Stimulated activated naive CD4-positive, alpha-beta T cell treated with Interleukin-2 at 50 U/mL for 16 hours (primary cell): ENCODE measurements around the gene PDSS2.
"Not testable (repeated sequence)": the region's sequence is repeated elsewhere in the genome, so short reads cannot be mapped to it uniquely, and the experiment has no call there.

Experiments
- DNase-seq: peaks from one replicate; lab custom pipeline; 2025; lab: John Stamatoyannopoulos, UW

Gene PDSS2

DNA sequence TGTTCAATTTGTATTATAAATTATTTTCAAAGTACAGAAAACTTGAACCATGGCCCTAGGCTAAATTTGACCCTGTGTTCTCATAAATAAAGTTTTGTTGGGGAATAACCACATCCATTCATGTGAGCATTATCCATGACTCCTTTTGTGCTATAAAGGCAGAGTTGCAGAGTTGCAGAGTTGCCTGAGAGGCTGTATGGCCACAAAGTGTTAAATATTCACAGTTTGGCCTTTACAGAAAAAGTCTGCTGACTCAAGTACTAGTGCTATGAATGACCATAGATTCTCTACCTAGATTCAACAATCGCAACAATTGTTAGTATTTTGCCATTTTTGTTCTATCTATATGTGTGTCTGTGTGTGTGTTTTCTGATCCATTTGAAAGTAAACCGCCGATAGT lies 297.8 kb downstream of the PDSS2 start:
- no peak for DNase-seq

DNA sequence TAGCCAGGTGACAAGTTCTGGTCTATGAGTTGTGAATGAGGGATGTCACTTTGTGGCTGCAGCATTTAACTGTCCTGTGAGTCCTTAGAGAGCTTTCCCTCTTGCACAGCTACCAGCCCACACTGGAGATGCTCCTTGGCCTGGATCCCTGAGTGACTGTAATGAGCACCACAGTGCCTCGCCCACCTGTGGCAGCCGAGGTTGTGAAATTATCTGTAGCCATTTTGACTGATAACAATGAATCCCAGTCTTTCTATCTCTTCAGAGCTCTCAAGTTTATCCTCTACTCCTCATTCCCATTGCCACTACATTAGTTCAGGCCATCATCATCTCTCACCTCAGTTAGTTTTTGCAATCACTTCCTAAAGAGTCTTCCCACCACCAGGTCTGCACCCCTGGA lies 302.7 kb downstream of the PDSS2 start:
- no peak for DNase-seq

DNA sequence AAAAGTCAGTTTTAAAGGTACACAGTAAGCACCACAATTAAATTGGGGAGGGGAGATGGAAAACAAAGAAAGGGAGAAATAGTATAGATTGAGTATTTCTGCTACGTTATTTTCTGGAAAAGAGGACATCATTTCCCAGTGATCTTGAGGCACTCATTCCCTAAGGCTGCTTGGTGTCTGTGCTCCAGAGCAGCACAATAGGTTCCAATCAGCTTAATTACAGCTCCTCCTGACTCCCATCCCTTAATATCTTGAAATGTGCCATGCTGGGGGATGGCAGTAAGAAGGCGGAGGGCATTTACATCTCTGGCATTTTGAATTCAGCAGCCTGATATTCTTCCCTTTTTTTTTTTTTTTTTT lies 304.6 kb downstream of the PDSS2 start:
- DNase-seq: no peak

DNA sequence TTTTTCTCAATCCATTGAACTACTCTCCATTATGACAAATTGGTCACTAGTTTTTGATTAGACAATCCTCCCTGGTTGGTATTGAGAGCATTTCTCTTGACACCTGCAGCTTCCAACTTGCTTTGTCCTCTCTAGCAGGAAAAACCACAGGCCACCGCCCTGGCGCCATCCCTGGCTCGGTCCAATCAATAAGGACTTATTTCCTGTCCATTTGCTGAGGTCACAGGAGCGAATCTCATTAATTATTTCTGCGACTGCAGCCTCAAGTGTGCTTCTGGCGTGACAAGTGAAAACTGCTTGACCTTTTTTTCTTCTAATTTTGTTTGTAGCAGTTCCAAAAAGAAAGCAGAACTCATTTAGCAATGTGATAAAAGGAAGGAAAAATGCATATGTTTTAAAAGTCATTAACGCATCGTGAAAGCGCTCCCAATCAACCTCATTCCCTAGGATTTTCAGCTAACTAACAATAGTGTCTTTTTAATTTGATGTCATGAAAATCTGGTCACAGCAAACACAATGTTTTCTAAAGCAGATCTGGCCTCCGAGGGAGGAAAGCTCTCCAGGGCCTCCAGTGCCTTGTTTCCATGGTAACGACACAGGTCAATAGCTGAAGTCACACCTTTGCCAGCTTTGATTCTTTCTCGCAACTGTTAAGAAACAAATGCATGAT lies 305.1 kb downstream of the PDSS2 start:
- no peak for DNase-seq

DNA sequence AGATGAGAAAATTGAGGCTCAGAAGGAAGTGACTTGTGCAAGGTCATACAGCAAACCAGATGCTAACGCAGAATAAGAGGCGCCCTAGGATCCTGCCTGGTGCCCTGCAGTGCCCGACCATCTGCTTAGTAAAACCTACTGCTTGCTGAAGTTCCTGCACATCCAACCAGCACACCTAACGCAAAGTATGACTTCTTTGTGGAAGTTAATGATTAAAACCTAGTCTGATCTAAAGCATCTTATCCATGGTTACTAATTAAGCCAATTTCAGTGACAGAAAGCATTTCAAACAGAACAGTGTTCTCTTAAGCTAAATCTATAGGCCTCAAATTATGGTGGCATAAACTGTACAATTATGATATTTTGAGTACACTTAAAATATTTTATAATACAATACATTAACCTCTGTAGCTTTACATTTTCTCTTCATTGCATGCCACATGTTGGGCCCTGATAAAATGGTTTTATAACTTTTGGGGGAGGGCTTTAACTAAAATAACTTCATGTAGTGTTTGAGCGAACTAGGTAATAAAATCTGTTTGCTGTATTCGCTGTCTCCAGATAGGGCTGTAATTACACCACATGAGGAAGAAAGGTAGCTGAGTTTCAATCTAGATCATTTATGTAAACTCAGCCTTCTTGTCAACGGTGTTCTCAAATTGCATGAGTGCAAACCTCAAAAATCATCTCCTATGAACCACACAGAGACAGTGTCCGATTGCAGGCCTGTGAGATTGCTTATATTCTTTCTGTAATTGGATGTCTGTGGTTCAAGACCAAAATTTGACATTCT lies 306.5 kb downstream of the PDSS2 start:
- DNase-seq: no peak

DNA sequence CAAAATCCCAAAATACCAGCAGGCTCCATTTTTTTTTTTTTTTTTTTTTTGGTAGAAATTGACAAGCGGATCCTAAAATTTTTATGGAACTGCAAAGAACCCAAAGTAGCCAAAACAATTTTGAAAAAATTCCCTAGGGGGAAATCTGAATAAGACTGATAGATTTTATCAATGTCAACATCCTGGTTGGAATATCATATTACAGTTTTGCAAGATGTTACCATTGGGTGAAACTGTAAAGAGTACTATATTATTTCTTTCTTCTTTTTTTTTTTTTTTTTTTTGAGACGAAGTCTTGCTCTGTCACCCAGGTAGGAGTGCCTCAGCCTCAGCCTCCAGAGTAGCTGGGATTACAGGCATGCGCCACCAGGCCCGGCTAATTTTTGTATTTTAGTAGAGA lies 314.7 kb downstream of the PDSS2 start:
- no peak for DNase-seq

DNA sequence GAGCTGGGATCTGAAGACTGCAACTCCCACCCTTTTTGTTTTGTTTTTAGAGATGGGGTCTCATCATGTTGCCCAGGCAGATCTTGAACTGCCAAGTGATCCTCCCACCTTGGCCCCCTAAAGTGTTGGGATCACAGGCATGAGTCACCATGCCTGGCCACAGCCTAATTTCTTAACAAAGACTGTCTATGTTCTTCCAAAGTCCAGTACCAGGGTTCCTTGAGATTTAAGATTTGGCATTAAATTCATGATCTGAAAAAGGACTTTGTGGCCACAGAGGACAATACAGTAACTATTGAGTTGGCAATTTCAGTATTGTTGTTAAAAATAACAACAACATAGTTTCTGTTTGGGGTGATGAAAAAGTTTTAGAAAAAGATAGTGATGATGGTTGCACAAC lies 315.4 kb downstream of the PDSS2 start:
- no peak for DNase-seq

DNA sequence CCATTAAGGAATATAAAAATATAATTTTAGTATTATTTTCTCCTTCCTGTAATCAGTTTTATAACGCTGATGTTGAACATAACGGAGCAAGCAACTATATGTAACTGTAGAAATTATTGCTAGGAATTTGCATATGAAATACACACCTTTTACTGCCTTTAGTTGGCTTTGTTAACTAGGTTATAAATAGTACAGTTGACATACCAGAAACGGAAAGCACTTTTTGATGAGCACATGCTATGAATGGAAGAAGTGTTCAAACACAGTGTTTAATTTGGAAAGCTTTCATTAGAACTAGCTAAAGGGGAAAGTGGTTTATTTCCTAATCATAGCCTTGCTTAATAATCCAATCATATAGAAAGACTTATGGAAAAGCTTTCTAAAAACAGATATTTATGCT lies 318.8 kb downstream of the PDSS2 start:
- DNase-seq: no peak

DNA sequence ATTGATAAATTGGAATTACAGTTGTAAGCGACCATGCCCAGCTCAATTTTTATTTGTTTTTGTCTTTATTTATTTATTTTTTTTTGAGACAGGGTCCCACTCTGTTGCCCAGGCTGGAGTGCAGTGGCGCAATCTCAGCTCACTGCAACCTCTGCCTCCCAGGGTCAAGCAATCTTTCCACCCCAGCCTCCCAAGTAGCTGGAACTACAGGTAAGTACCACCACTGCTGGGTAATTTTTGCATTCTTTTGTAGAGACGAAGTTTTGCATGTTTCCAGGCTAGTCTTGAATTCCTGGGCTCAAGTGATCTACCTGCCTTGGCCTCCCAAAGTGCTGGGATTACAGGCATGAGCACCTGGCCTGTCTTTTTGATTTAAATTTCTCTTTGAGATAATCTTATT lies 323.0 kb downstream of the PDSS2 start:
- not testable (repeated sequence) for DNase-seq

DNA sequence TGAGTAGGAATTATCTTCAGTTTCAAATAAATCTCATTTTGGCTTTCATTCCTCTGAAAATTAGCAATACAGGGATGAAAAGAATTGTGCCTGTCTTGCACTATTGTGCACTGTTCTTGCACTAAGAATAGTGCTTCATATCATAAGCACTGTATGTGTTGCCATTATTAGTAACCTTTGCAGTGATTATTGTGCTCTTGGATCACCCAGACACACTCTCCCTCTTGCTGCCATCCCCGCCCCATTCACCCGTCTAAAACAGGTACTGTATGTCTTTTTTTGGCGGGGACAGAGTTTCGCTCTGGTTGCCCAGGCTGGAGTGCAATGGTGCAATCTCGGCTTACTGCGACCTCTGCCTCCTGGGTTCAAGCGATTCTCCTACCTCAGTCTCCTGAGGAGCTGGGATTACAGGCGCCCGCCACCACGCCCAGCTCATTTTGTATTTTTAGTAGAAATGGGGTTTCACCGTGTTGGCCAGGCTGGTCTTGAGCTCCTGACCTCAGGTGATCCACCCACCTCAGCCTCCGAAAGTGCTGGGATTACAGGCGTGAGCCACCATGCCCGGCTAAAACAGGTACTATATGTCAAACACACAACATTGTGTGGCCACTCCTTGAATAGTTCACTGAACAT lies 324.2 kb downstream of the PDSS2 start:
- not testable (repeated sequence) for DNase-seq

DNA sequence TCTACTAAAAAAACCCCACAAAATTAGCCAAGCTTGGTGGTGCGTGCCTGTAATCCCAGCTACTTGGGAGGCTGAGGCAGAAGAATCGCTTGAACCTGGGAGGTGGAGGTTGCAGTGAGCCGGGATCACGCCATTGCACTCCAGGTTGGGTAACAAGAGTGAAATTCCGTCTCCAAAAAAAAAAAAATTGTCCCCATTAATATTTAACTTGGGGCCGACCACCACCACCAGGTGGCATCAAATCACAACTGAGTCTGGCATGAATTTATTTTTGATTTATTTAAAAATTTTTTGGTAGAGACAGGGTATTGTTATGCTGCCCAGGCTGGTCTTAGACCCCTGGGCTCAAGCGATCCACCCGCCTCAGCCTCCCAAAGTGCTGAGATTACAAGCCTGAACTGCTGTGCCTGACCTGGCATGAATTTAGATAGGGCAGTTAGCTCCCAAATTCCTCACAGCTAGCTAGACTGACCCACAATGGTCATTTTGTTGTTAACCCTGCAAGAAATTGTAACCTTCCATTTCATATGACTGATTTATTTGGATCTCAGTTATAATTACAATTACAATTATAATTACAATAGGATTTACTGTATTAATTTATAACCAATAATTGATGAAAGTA lies 326.9 kb downstream of the PDSS2 start:
- DNase-seq: no peak

DNA sequence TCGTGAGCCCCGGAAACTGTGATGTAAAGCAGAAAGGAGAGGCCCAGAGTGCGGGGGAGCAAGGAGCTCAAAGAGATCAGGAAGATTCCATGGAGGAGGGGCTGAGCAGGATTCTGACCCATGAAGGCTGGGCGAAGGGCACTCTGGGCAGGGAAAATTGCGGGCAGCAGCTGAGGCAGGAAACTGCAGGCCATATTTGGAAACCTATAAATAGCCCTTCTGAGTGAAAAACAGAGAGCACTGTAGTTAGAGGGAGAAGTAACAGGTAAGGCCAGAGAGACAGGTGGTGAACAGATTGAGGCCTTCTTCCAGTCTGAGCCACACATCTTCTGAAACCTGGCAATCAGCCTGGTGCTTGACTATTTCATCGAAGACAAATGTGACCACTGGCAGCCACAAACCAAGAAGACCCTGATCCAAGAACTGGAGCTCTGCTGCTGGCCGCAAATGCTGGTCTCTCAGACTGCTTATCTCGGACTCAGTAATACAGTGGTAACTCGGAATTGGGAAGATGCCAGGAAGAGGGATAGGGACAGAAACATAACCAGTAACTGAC lies 329.9 kb downstream of the PDSS2 start:
- no peak for DNase-seq

DNA sequence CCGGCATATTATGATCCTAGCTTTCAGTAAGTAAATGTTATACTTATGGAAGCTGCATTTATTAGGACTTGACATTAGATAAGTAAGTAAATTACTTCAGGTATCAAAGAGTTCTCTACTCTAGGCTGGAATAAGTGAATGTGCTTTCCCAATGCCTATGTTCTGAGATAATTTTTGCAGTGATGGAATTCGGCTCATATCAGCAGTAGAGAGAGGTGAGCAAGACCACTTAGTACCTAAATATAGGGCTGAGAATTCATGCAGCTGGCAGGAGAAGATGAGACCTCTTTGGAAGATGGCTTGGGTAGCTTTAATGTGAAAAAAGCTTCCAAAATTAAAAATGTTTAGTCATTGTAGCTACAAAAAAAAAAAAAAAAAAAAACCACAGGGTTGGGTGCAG lies 330.8 kb downstream of the PDSS2 start:
- DNase-seq: no peak

DNA sequence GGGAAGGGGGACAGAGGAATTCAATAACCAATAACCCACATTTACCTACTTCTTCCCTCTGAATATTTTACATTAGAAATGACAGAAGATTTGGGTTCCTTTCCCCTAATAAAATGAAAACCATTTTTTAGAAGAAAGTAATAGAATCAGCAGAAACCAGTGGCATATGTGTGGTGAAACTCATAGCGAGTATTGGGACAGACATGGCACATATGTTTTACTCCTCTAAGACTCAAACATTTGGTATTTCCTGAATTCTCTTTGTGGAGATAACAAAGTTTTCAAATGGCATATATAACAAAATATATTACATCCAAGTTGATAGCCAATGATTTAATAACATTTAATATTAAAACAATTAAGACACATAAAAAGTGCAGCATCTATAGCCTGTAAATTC lies 331.2 kb downstream of the PDSS2 start:
- DNase-seq: no peak

DNA sequence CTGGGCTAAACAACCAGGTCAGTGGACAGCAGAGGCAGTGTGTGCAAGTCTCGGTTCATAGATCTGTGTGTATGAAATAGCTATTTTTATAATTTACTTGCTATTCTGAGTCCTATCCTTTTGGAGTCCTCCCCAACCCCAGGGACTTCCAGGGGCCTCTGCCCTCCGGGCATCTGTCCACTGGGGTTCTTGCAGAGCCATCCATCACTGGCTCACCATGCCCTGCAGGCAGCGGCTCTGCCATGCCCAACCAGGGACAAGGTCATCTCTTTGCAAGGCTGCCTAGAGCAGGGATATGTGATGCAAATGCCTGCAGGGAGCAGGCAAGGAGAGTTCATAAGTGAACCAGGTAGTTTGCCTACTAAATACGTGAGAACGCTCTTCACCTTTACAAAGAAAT lies 333.6 kb downstream of the PDSS2 start:
- DNase-seq: no peak

DNA sequence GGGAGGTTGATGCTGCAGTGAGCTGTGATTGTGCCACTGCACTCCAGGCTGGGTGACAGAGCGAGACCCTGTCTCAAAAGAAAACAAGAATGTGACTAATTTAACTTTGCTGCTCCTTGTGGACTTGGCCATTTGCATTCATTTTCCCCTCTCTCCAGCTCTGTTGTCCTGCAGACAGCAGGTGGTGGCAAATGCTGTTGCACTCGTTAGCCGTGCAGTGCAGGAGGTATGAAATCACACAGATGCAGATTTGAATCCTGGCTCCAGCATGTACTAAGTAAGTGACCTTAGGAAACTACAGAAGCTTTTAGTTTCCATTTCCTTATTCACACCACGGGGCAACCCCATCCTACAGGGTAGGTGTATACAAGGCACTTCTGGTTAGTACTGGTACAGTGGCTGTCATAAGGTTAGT lies 334.4 kb downstream of the PDSS2 start:
- no peak for DNase-seq

DNA sequence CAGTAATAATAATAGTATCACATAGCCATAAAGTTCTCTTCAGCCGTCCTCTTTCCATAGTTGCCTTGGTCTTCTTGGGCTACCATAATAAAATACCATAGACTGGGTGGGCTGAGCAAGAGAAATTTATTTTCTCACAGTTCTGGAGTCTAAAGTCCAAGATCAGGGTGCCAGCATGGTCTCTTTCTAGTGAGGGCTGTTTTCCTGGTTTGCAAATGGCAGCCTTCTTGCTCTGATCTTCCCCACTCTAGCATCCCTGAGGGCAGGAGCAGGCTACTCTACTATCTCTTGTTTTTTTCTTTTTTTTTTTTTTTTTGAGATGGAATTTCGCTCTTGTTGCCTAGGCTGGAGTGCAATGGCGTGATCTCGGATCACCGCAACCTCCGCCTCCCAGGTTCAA lies 335.9 kb downstream of the PDSS2 start:
- no peak for DNase-seq

DNA sequence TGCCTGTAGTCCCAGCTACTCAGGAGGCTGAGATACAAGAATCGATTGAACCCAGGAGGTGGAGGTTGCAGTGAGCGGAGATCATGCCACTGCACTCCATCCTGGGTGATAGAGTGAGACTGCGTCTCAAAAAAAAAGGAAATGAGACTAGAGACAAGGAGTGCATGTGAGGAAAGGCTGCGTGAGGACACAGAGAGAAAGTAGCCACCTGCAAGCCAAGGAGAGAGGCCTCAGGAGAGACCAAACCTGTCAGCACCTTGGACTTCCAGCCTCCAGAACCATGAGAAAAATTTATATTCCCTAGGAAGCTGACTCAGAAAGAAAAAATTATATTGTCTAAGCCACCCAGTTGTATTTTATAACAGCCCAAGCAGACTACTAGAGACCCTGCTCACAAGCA lies 336.6 kb downstream of the PDSS2 start:
- DNase-seq: no peak

DNA sequence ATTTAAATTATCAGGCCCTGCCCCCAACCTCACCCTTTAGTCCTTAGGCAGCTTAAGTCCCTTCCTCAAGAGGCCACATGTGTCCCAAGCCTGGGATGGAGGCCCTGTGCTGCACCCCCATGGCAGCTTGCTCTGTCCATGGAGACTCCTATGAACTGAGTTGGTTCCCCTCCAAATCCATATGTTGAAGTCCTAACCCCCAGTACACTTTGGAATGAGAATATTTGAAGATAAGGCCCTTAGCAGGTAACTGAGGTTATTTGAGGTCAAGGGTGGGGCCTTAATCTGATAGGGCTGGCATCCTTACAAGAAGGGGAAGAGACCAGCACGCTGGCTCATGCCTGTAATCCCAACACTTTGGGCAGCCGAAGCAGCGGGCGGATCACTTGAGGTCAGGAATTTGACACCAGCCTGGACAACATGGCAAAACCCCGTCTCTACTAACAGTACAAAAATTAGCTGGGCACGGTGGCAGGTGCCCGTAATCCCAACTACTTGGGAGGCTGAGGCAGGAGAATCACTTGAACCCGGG lies 337.3 kb downstream of the PDSS2 start:
- no peak for DNase-seq

DNA sequence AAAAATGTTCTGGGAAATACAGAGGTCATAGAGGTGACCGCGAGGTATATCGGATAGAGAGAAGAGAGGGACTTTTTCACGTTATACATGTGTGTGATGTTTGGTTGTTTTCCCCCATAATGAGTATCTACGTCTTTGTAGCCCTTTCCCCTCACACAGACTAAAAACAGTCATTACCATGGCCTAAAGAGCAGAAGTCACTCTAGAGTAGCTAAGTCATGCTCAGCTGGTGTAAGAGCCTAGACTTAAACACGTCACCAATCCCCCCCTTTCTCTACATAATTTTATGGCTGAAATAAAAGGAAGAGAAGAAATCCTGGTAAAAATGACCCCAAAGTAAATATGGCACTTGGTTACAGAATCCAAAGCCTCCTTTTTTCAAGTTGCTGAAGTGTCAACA lies 338.1 kb downstream of the PDSS2 start:
- DNase-seq: no peak

DNA sequence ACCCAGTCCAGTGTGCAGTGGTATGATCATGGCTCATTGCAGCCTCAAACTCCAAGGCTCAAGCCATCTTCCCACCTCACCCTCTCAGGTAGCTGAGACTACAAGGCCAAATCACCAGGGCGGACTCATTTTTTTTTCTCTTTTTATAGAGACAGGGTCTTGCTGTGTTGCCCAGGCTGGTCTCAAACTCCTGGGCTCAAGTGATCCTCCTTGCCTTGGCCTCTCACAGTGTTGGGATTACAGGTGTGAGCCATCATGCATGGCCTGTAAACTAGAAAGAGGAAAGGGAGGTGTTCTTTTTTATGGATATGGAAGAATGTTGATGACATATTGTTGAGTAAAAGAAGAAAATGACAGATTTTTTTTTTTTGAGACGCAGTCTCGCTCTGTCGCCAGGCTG lies 339.0 kb downstream of the PDSS2 start:
- no peak for DNase-seq

DNA sequence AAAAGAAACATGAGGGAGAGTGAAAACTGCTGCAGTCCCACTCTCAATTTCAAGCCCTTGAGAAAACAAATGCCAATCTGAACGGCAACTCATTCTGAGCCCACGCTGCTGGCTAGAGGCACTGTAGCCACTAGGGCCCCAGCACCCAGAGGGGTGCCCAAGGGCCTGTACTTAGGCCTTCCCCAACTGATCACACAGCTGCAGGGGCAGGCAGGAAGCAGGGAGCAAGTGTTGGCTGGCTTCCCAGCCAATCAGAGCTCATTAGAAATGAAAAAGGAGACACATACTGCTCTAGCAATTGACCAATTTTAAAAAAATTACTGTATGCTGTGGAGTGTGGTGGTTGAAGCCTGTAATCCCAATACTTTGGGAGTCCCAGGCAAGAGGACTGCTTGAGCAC lies 340.4 kb downstream of the PDSS2 start:
- DNase-seq: no peak
